K562 (cell line): ENCODE measurements around the gene DRAXIN. TPM values are rescaled to one million over a fixed set of nuclear protein-coding genes. Genes with fewer than 3 reads are reported as not detected.

Experiments
- ARNT ChIP-seq, 2 experiments: fragments of 450-650 bp; IDR thresholded peaks; 2 replicates each; pipeline ENCODE4 v1.6.1; 2016; ENCODE audit warnings: mild to moderate bottlenecking in 1 of 2
- BACH1 ChIP-seq: fragments of 200-800 bp; sonication (Bioruptor generic); IDR thresholded peaks from 2 replicates; pipeline ENCODE4 v1.6.1; 2016; ENCODE audit warnings: missing genetic modification characterization, missing compliant biosample characterization
- BRCA1 ChIP-seq, 2 experiments: fragments of 450-650 bp in 1 of 2; sonication (generic) in 1 of 2; formaldehyde crosslinking in 1 of 2; IDR thresholded peaks; 2 replicates each; pipeline versions ENCODE4 v1.5.0 to v1.6.1; 2017 to 2020; ENCODE audit warnings: mild to moderate bottlenecking in 1 of 2, missing genetic modification reagents in 1 of 2
- CC2D1A ChIP-seq: fragments of 450-650 bp; IDR thresholded peaks from 2 replicates; pipeline ENCODE4 v1.6.1; 2017; ENCODE audit warnings: mild to moderate bottlenecking
- COPS2 ChIP-seq: fragments of 450-650 bp; conservative IDR thresholded peaks from 2 replicates; pipeline ENCODE4 v1.6.1; 2016; ENCODE audit warnings: mild to moderate bottlenecking, moderate library complexity
- CREBBP ChIP-seq: IDR thresholded peaks from one replicate; pipeline ENCODE4 v1.6.1; 2012; ENCODE audit warnings: low read depth, mild to moderate bottlenecking, control low read depth, inconsistent platforms, low read length
- CREM ChIP-seq: IDR thresholded peaks from 2 replicates; pipeline ENCODE4 v1.6.1; 2014; ENCODE audit warnings: antibody characterized with exemption, low read depth
- DMBX1 ChIP-seq: fragments of 250-450 bp; sonication (Bioruptor Pico); IDR thresholded peaks from 2 replicates; pipeline ENCODE4 v1.8.0; 2022; ENCODE audit warnings: inconsistent platforms, mild to moderate bottlenecking, moderate library complexity, borderline replicate concordance
- ETV6 ChIP-seq, 3 experiments: fragments of 150-350 bp in 1 of 3; sonication (generic) in 1 of 3; formaldehyde crosslinking in 1 of 3; IDR thresholded peaks; 2 replicates each; pipeline versions ENCODE4 v1.6.1 to v1.8.0; 2014 to 2022; ENCODE audit warnings: borderline replicate concordance in 2 of 3, low read depth in 2 of 3, antibody characterized with exemption in 1 of 3, low read length in 1 of 3, mild to moderate bottlenecking in 1 of 3, missing genetic modification reagents in 1 of 3
- HDAC3 ChIP-seq: fragments of 450-650 bp; IDR thresholded peaks from 2 replicates; pipeline ENCODE4 v1.6.1; 2018; ENCODE audit warnings: borderline replicate concordance, mild to moderate bottlenecking, moderate library complexity; ENCODE audit not compliant: partially characterized antibody
- KDM5B ChIP-seq: fragments of 200-600 bp; sonication (generic); IDR thresholded peaks from 2 replicates; pipeline ENCODE4 v1.6.1; 2012; ENCODE audit warnings: low read depth, mild to moderate bottlenecking, moderate library complexity, low read length, control low read depth, inconsistent platforms; ENCODE audit not compliant: insufficient replicate concordance
- MAFG ChIP-seq: fragments of 450-650 bp; conservative IDR thresholded peaks from 2 replicates; pipeline ENCODE4 v1.6.1; 2016; ENCODE audit warnings: missing genetic modification characterization, missing compliant biosample characterization
- MIER1 ChIP-seq: fragments of 450-650 bp; IDR thresholded peaks from 2 replicates; pipeline ENCODE4 v1.6.1; 2016; ENCODE audit warnings: antibody characterized with exemption, mild to moderate bottlenecking, low read depth
- MTA1 ChIP-seq: fragments of 450-650 bp; IDR thresholded peaks from 2 replicates; pipeline ENCODE4 v1.6.1; 2017; ENCODE audit warnings: borderline replicate concordance
- MTA3 ChIP-seq: fragments of 450-650 bp; formaldehyde crosslinking; IDR thresholded peaks from 2 replicates; pipeline ENCODE4 v1.6.1; 2017; ENCODE audit warnings: mild to moderate bottlenecking, borderline replicate concordance
- NCOA4 ChIP-seq: fragments of 450-650 bp; IDR thresholded peaks from 2 replicates; pipeline ENCODE4 v1.6.1; 2018; ENCODE audit warnings: mild to moderate bottlenecking; ENCODE audit not compliant: partially characterized antibody
- NELFE ChIP-seq: IDR thresholded peaks from 2 replicates; pipeline ENCODE4 v1.6.1; 2011; ENCODE audit warnings: mild to moderate bottlenecking; ENCODE audit not compliant: insufficient read depth, insufficient read length
- NFATC3 ChIP-seq: fragments of 450-650 bp; IDR thresholded peaks from 2 replicates; pipeline ENCODE4 v1.6.1; 2017; ENCODE audit warnings: mild to moderate bottlenecking
- NFIC ChIP-seq: fragments of 450-650 bp; IDR thresholded peaks from 2 replicates; pipeline ENCODE4 v1.6.1; 2017; ENCODE audit warnings: mild to moderate bottlenecking, inconsistent platforms
- RBFOX2 ChIP-seq: fragments of 200-400 bp; formaldehyde crosslinking; IDR thresholded peaks from 2 replicates; pipeline ENCODE4 v1.6.1; 2017; ENCODE audit warnings: low read depth, mild to moderate bottlenecking, low read length, moderate library complexity
- SAFB2 ChIP-seq: fragments of 200-400 bp; formaldehyde crosslinking; IDR thresholded peaks from 2 replicates; pipeline ENCODE4 v1.6.1; 2018; ENCODE audit warnings: borderline replicate concordance, low read length, low read depth, moderate library complexity; ENCODE audit not compliant: severe bottlenecking
- SIRT6 ChIP-seq: IDR thresholded peaks from one replicate; pipeline ENCODE4 v1.6.1; 2012; ENCODE audit warnings: low read depth, mild to moderate bottlenecking, control low read depth, inconsistent platforms, low read length, moderate library complexity
- TCF7 ChIP-seq: sonication (generic); IDR thresholded peaks from 2 replicates; pipeline ENCODE4 v1.6.1; 2016; ENCODE audit warnings: antibody characterized with exemption, borderline replicate concordance
- TEAD4 ChIP-seq, 2 experiments: sonication (generic) in 1 of 2; formaldehyde crosslinking in 1 of 2; IDR thresholded peaks; 2 replicates each; pipeline versions ENCODE4 v1.6.1 to v1.8.0; 2012 to 2022; ENCODE audit warnings: borderline replicate concordance in 1 of 2, inconsistent platforms in 1 of 2, low read length in 1 of 2, mild to moderate bottlenecking in 1 of 2, missing genetic modification reagents in 1 of 2
- ZNF639 ChIP-seq, 2 experiments: fragments of 200-800 bp in 1 of 2; sonication (Bioruptor generic) in 1 of 2; sonication (generic) in 1 of 2; formaldehyde crosslinking in 1 of 2; IDR thresholded peaks in 1 of 2; conservative IDR thresholded peaks in 1 of 2; 2 replicates each; pipeline versions ENCODE4 v1.5.0 to v1.6.1; 2016 to 2020; ENCODE audit warnings: missing compliant biosample characterization in 1 of 2, missing genetic modification characterization in 1 of 2, missing genetic modification reagents in 1 of 2
- ZNF695 ChIP-seq: fragments of 450-650 bp; formaldehyde crosslinking; IDR thresholded peaks from 2 replicates; pipeline ENCODE4 v1.4.0; 2020; ENCODE audit warnings: mild to moderate bottlenecking, moderate library complexity
- ZNF707 ChIP-seq: fragments of 250-450 bp; sonication (Bioruptor Pico); conservative IDR thresholded peaks from 2 replicates; pipeline ENCODE4 v1.8.0; 2022; ENCODE audit warnings: inconsistent platforms, mild to moderate bottlenecking, moderate library complexity
- ZNF785 ChIP-seq: fragments of 250-450 bp; sonication (Bioruptor Pico); IDR thresholded peaks from 2 replicates; pipeline ENCODE4 v1.4.0; 2020; ENCODE audit warnings: mild to moderate bottlenecking
- polyA plus RNA-seq, 8 experiments: library from polyadenylated mRNA; depleted of rRNA in 4 of 8; stranded (reverse) in 5 of 8; unstranded in 3 of 8; fragments of >200 nt; fragmentation: Nextera tagmentation in 2 of 8; fragmentation: Illumina TruSeq in 1 of 8; extraction: Ambion mirVana in 2 of 8; extraction: Trizol in 1 of 8; gene quantifications; 2 replicates each; pipeline versions ENCODE4 v1.2.1 to v1.2.3, GENCODE V29; 2011 to 2014; ENCODE audit warnings: inconsistent platforms in 1 of 8, missing spikeins in 1 of 8
- total RNA-seq, 7 experiments: library from RNA; depleted of rRNA in 6 of 7; stranded (reverse); fragments of >200 nt in 6 of 7; fragmentation: Illumina TruSeq in 2 of 7; extraction: Trizol in 2 of 7; gene quantifications; 2 replicates each; pipeline versions ENCODE4 v1.2.1 to v1.2.3, GENCODE V29; 2011 to 2021; ENCODE audit warnings: low replicate concordance in 1 of 7

DRAXIN gene
- total and polyA plus RNA-seq, 9 of the 15 experiments (the other 6 are each of a cell fraction or from before 2014, with no cell fraction given): 0.01 to 0.04 (median 0.01) TPM; not detected in 6

GRCh38 chr1:11671544-11672286 lies 19.8 kb upstream of the DRAXIN start (continued):
- TF ChIP-seq ZNF707: no peak
- TF ChIP-seq MTA3: peak; percentile 77
- no peak for TF ChIP-seq BRCA1 (IDR thresholded peaks at IDR 0.05)
- no peak for TF ChIP-seq BRCA1 (CRISPR knock-in tag; IDR thresholded peaks at IDR 0.05)
- peak; percentile 67; the same call in 1 of the 2 replicates for TF ChIP-seq CC2D1A
- TF ChIP-seq CREBBP: no peak
- no peak for TF ChIP-seq COPS2
- peak; percentile 73 for TF ChIP-seq CREM
- TF ChIP-seq NCOA4: no peak
- TF ChIP-seq ZNF695: no peak
- TF ChIP-seq MTA1: peak; percentile 53; the same call in 1 of the 2 replicates
- no peak; a peak in 1 of 4 replicates for TF ChIP-seq ZNF639 (CRISPR knock-in tag; conservative IDR thresholded peaks at IDR 0.05 in 1 of 2, IDR thresholded peaks at IDR 0.05 in 1 of 2)
- TF ChIP-seq BACH1: no peak
- peak; percentile 66 for TF ChIP-seq RBFOX2
- TF ChIP-seq HDAC3: no peak
- TF ChIP-seq DMBX1 (CRISPR knock-in tag): no peak
- peak in 1 of 2 experiments; percentile 56; a peak in 1 of 4 replicates for TF ChIP-seq ARNT (IDR thresholded peaks at IDR 0.05)
- no peak for TF ChIP-seq MIER1
- no peak for TF ChIP-seq NFATC3
- TF ChIP-seq MAFG (tag): no peak
- TF ChIP-seq NFIC: peak; percentile 76
- 0 out of 4 replicates have a peak, but pooled peaks of 1 of the 2 experiments have one; percentile 38 for TF ChIP-seq ETV6 (IDR thresholded peaks at IDR 0.05; ENCODE audit: borderline replicate concordance in 1 of 2, low read depth in 2 of 2, low read length in 1 of 2)
- TF ChIP-seq ETV6 (CRISPR knock-in tag; IDR thresholded peaks at IDR 0.05; ENCODE audit: borderline replicate concordance): no peak
- no peak for TF ChIP-seq SIRT6
- no peak for TF ChIP-seq NELFE
- TF ChIP-seq TEAD4 (IDR thresholded peaks at IDR 0.05; ENCODE audit: low read length): peak; percentile 95
- TF ChIP-seq TEAD4 (CRISPR knock-in tag; IDR thresholded peaks at IDR 0.05; ENCODE audit: borderline replicate concordance): no peak
- TF ChIP-seq KDM5B: no peak
- no peak for TF ChIP-seq TCF7
- TF ChIP-seq ZNF785 (CRISPR knock-in tag): no peak
- TF ChIP-seq SAFB2: no peak
